Anterior cingulate cortex (tissue), 58 donors: ENCODE data around the gene SDR9C7.
"Not testable (repeated sequence)": the region's sequence is repeated elsewhere in the genome, so short reads cannot be mapped to it uniquely, and the experiment has no call there.

Experiments used
- DNase-seq, 58 donors: peaks; one replicate each; lab custom pipeline; 2025; lab: John Stamatoyannopoulos, UW

SDR9C7 gene

DNA sequence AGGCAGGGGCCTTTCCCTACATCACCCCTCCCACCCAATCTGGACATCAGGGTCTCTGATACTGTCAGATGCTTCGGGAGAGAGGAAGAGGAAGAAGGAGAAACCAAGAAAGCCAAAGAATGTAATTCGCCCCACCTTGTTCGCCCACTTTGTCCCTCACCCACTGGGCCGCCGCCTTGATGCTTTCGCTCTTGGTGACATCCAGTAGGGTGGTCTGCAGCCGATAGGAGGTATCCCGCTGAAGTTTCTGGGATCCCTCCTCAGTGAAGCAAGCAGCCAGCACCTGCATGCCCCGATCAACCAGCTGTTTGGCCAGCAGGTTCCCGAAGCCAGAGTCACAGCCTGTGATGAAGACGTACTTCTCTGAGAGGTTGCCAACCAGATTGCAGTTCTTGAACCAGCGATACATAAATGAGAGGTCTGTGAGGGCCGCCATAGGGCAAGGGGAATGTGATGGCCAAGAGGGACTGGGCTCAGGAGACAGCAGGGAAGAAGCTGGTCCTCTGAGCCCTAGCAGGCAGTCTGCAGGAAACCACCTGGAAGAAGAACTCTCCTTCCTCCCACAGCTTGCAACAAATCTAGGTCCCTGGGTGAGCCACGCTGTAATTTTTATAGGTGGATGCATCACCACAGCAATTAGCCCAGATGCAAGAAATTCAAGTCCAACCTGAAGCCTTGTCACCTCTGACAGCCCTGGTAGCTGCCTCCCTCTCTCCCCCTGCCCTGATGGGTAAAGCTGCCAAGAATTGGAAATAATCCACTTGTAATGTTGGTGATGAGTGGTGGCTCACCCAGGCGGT lies at the start of gene SDR9C7:
TSS of gene SDR9C7 (minus strand) at position 583 of the 800 bp plus-strand sequence. CDS start at position 436, 147 bp downstream.
- DNase-seq: no peak

DNA sequence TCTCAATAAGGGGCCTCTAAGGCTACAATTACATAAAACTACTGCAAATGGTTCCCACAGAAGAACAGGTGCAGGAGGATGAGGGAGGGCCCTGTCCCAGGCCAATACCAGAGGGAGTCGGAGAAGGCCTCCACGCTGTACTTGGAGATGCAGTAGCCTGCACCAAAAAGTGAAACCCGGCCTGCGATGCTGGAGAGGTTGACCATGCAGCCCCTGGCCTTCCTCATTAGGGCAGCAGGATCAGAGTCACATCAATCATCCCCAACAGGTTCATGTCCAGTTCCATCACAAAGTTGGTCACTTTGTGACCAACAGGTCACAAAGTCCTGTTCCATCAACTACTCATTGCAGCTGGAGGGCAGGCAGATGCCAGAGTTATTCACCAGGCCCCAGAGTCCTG lies 49.2 kb upstream of the SDR9C7 start:
- DNase-seq: no peak

DNA sequence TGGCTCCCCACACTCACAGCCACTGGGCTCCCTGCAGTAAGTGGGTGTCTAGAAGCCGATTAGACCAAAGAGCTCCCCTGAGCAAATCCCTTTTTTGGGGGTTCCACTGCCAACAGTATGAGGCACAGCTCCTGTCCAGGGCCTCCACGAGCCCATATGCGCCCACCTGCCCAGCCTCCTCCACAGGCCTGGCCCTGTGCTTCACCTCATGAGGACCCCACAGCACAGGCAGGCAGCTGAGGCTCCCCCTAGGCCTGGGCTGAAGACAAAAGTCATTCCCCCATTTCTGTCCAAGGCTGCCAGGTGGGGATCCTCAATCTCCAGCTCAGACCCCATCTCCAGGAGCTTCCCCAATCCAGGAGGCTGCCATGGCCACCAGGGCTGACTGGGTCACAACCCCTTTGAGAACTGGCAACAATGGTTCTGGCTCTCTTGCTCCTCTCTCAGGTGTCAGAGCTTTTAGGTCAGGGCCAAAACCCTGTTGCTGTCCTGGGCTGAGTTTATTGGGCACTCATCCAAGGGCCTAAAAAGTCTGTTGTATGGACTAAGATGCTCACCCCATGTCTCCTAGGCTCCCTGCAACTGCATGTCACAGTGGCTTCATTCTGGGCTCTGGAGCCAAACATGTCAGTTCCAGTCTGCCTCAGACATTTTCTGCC lies 48.5 kb upstream of the SDR9C7 start:
- DNase-seq: not testable (repeated sequence)

DNA sequence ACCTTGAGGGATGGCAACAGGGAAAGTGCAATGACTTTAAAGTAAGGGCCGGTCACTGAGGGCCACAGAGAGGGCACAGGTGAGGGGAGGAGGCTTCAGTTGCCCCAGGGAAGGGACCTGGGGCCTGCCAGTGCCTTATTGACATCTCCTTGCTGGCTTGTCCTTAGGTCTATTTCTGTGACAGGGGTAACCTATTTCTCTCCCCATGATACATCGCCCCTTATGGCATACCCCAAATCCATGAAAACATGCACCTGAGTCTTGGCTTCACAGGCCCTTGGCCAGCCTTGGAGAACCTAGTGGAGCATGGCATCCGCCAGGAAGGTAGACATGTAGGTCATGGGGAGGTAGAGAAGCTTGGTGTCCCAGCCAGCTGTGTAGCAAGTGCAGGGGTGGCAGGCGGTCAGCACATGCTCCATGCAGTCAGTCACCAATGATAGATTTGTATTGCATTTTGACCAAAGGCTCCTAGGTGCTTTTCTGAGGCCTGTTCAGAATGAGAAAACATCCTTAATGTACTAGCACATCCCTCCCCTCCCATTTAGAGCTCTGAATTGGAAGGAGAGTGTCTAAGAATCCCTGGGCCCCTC lies 46.8 kb upstream of the SDR9C7 start:
- DNase-seq: no peak

DNA sequence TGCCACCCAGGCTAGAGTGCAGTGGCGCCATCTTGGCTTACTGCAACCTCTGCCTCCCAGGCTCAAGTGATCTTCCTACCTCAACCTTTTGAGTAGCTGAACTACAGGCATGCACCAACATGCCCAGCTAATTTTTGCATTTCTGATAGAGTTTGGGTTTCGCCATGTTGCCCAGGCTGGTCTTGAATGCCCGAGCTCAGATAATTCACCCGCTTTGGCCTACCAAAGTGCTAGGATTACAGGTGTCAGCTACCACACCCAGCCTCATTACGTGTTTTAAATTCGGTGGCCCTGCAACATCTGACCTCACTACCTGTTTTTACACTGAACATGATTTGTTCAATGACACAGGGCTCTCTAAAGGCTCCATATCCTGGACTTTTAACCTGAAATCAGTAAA lies 46.1 kb upstream of the SDR9C7 start:
- no peak for DNase-seq

DNA sequence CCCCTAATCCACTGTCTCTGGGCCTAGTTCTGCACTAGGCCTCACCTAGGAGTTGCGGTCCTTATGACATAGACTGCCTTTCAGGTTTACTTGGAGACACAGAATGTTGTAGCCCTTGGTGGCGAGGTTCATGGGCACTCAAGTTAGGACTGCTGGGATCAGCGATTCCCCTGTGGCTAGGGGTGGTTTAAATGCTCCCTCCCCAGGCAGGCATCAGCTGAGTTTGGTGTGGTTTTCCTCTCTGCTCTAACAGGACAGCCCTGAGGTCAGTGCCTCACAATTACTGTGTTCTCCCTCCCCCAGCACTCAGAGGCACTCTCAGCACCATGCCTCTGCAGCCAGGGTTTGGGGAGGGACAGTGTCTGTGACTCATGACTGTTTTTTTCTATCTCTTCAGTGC lies 45.4 kb upstream of the SDR9C7 start:
- DNase-seq: no peak

DNA sequence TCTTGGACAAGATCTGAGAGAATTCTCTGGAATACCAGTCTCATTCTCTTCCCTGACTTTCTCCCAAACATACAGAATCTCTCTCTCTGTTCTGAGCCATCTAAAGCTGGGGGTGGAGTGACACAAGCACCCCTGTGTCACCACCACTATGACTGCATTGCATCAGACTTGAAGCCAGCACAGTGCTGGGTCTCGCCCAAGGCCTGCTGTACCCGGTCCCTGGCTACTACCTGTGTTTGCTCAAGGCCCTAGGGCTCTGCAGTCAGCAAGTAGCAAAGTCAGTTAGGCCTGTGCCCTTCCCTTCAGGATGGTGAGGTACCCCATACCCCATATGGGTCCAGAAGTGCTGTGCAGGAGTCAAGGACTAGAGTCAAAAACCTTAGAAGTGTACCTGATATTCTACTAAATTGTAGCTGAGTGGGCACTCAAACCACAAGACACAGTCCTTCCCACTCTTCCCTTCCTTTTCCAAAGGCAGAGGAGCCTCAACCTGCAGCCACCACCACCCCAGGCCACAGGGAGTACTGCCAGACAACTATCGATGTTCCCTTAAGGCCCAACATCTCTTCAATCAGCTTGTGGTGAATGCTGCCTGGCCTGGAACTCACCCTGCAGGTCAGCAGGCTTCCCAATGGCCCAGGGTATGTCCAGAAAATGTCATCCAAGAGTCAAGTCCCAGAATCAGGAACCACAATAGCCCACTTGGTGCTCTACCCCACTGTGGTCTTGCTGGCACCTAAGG lies 44.4 kb upstream of the SDR9C7 start:
- DNase-seq: no peak

DNA sequence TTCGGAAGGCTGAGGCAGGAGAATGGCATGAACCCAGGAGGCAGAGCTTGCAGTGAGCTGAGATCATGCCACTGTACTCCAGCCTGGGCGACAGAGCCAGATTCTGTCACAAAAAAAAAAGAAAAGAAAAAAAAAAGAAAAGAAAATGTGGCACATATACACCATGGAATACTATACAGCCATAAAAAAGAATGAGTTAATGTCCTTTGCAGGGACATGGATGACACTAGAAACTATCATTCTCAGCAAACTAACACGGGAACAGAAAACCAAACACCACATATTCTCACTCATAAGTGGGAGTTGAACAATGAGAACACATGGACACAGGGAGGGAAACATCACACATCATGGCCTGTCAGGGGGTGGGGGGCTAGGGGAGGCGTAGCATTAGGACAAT lies 43.2 kb upstream of the SDR9C7 start:
- DNase-seq: not testable (repeated sequence)

DNA sequence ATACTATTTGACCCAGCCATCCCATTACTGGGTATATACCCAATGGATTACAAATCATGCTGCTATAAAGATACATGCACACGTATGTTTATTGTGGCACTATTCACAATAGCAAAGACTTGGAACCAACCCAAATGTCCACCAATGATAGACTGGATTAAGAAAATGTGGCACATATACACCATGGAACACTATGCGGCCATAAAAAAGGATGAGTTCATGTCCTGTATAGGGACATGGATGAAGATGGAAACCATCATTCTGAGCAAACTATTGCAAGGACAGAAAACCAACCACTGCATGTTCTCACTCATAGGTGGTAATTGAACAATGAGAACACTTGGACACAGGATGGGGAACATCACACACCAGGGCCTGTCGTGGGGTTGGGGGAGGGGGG lies 40.0 kb upstream of the SDR9C7 start:
- not testable (repeated sequence) for DNase-seq

DNA sequence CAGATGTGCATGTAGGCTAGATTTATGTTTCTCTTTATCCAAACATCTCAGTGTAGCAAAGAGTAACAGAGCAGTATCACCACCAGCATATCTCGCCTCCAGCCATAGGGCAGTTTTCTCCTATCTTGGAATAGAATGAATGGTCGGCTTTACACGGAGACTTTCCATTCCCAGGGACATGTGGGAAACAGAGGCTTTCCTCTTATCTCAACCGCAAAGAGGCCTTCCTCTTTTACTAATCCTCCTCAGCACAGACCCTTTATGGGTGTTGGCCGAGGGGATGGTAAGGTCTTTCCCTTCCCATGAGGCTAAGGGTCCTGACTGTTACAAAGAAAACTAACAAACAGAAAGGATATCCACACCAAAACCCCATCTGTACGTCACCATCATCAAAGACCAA lies 34.7 kb upstream of the SDR9C7 start:
- not testable (repeated sequence) for DNase-seq

DNA sequence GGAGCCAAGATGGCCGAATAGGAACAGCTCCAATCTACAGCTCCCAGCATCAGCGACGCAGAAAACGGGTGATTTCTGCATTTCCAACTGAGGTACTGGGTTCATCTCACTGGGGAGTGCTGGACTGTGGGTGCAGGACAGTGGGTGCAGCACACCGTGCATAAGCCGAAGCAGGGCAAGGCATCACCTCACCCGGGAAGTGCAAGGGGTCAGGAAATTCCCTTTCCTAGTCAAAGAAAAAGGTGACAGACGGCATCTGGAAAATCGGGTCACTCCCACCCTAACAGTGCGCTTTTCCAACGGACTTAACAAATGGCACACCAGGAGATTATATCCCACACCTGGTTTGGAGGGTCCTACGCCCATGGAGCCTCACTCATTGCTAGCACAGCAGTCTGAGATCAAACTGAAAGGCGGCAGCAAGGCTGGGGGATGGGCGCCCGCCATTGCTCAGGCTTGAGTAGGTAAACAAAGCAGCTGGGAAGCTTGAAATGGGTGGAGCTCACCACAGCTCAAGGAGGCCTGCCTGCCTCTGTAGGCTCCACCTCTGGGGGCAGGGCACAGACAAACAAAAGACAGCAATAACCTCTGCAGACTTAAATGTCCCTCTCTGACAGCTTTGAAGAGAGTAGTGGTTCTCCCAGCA lies 31.9 kb upstream of the SDR9C7 start:
- DNase-seq: not testable (repeated sequence)

DNA sequence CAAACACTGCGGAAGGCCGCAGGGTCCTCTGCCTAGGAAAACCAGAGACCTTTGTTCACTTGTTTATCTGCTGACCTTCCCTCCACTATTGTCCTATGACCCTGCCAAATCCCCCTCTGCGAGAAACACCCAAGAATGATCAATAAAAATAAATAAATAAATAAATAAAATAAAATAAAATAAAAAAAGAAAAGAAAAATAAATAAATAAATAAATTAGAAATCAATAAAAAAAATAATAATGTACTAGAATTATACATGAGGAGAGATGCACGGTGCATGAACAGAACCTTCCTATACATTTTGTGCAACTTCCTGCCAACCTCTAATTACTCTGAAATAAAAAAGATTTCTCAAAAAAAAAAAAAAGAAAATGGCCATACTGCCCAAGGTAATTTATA lies 30.9 kb upstream of the SDR9C7 start:
- DNase-seq: not testable (repeated sequence)

DNA sequence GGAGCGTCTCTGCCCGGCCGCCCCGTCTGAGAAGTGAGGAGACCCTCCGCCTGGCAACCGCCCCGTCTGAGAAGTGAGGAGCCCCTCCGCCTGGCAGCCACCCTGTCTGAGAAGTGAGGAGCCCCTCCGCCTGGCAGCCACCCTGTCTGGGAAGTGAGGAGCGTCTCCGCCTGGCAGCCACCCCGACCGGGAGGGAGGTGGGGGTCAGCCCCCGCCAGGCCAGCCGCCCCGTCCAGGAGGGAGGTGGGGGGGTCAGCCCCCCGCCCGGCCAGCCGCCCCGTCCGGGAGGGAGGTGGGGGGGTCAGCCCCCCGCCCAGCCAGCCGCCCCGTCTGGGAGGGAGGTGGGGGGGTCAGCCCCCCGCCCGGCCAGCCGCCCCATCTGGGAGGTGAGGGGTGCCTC lies 29.3 kb upstream of the SDR9C7 start:
- DNase-seq: not testable (repeated sequence)

DNA sequence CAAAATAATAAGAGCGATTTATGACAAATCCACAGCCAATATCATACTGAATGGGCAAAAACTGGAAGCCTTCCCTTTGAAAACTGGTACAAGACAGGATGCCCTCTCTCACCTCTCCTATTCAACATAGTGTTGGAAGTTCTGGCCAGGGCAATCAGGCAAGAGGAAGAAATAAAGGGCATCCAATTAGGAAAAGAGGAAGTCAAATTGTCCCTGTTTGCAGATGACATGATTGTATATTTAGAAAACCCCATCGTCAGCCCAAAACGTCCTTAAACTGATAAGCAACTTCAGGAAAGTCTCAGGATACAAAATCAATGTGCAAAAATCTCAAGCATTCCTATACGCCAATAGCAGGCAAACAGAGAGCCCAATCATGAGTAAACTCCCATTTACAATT lies 28.0 kb upstream of the SDR9C7 start:
- not testable (repeated sequence) for DNase-seq

DNA sequence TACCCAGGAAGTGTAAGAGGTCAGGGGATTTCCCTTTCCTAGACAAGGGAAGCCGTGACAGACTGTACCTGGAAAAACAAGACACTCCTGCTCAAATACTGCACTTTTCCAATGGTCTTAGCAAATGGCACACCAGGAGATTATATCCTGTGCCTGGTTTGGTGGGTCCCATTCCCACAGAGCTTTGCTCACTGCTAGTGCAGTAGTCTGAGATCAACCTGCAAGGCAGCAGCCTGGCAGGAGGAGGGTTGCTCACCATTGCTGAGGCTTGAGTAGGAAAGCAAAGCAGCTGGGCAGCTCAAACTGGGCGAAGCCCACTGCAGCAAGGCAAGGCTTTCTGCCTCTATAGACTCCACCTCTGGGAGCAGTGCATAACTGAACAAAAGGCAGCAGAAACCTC lies 24.2 kb upstream of the SDR9C7 start:
- no peak for DNase-seq

DNA sequence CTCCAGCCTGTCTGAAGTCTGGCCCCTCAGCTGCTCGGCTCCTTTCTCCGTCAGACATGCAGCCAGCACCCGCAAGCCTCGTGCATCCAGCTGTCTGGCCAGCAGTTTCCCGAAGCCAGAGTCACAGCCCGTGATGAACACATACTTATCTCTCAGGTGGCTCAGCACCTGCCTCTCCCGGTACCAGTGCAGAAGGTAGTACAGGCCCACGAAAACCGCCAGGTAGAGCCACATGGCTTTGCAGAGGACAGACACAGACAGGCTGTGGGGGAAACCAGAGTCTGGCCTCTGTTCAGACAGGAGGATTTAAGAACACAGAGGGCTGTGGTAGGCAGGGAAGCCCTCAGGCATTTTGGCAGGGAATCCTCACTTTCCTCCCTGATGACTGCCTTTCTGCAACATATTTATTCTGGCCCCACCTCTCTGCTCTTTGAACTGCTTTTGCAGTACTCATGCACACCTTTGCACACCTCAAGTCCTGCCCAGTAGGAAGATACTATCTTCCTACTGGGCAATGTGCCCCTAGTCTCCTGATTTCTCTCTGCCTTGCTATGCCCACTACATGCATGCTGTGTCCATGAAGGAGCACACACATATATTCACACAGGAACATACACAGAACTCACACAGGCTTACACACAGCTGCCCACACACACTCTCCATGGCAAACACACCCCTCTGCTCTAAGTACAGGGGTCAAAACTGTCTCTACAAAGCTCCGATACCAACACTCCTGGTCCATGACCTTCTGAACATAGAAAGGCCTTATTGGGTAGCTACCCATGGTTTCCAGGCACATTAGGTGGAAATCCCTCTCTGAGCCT lies 23.2 kb upstream of the SDR9C7 start, which contains the start of gene RDH16:
TSS of gene RDH16 (minus strand) at position 380 of the 824 bp plus-strand sequence. CDS start at position 234, 146 bp downstream.
- no peak for DNase-seq

DNA sequence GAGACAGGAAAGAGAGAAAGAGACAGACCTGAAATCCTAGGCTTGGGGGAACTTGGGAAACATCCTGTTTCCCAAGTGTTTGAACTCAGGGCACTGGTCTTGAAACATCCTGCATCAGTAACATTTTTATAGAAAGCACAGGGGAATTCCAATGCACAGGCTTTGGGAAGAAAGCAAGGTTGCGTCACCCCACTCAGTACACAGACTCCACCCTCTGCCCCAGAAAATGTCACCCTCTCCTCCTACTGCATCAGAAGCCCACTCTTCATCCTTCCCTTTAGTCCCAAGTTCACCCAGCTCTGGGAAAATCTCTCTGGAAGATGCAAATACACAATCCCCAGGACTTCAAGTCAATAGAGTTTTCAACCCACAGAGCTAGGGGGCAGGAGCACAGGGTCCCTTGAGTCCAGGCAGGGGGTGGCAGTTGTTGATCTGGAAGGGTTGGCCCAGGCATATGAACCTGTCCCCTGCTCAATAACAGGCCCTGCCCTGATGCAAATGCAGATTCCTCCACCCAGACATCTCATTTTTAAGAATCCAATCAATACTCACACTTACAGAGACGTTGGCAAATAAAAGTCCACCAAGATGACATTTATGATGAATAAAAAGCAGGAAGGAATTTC lies 21.5 kb upstream of the SDR9C7 start:
- no peak for DNase-seq

DNA sequence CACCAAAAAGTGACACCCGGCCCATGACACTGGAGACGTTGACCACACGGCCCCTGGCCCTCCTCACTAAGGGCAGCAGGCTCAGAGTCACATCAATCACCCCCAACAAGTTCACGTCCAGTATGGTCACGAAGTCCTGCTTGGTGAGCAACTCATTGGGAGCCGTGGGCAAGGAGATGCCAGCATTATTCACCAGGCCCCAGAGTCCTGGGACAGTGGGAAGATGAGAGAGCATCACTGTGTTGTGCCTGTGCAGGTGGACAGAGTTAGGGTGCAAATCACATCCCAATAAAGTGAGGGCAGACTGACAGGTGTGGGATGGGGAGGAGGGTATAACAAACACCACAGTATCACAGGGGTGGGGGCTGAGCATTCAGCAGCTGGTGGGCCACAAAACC lies 20.7 kb upstream of the SDR9C7 start:
- DNase-seq: no peak
